Measurements from ENCODE around the gene PAGE4.

PAGE4 gene

DNA sequence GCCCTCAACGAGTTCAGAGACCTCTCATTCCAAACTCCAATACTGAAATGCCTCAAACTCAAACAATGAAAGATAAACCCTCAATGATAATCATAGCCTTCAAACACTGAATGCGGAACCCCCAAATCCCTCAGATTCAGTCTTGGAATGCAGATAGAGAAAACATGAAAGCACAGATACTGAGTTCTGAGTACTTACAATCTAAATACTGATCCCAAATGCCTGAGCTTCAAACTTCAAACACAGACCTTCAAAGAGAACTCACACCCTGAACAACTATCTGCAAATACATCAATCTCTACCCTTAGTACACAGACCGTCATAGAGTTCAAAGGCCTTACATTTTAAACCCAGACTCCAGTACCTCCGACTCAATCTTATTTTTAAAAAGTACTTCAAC is 16.9 kb upstream of the PAGE4 start:
- no peak for TF ChIP-seq CTCF (IDR thresholded peaks at IDR 0.05; ENCODE audit: low read depth, low read length, poor library complexity, severe bottlenecking)
- no peak for TF ChIP-seq EZH2phosphoT487 (IDR thresholded peaks at IDR 0.05; ENCODE audit: borderline replicate concordance, low read length)
- Histone ChIP-seq H3K9me2 (replicated peaks; ENCODE audit: control insufficient read depth, low read length) (no peaks in the 10 kb centered on the region), H3F3A (ENCODE audit: control insufficient read depth, insufficient read depth) (no peaks in the 10 kb centered on the region), H3K79me2 (ENCODE audit: control insufficient read depth, low read length) (no peaks in the 10 kb centered on the region), H3K27me3 (ENCODE audit: control insufficient read depth, low read length) (no peaks in the 10 kb centered on the region), H3K4me3 (ENCODE audit: low read length) (no peak overlapping the region), H4K20me1 (ENCODE audit: control insufficient read depth, insufficient read depth, low read depth, low read length) (no peaks in the 10 kb centered on the region), H3K36me3 (ENCODE audit: control insufficient read depth, low read length) (no peaks in the 10 kb centered on the region), H3K9me3 (ENCODE audit: control insufficient read depth, insufficient read depth, low read length) (no peaks in the 10 kb centered on the region), H3K4me2 (ENCODE audit: low read length) (no peak overlapping the region), H3K27ac (ENCODE audit: low read depth, low read length) (no peak overlapping the region), H3K4me1 (ENCODE audit: control insufficient read depth, low read length) (no peaks in the 10 kb centered on the region)

DNA sequence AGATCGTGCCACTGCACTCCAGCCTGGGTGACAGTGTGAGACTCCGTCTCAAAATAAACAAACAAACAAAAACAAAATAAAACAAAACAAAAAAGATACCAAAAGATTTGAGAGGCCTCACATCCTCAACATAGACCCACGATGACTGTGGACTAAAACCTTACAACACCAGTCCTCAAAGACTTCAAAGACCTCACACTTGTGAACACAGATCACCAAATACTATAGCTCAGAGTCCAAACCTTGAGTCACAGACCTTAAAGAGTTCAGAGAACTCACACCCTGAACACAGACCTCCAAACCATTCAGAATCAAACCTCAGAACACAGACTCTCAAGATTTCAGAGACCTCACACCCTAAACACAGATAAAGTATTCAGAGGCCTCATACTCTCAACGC is 12.7 kb upstream of the PAGE4 start:
- no peaks in the 10 kb centered on the region for H3K36me3 ChIP-seq (ENCODE audit: control insufficient read depth, low read length)
- no peak for TF ChIP-seq CTCF (IDR thresholded peaks at IDR 0.05; ENCODE audit: low read depth, low read length, poor library complexity, severe bottlenecking)
- TF ChIP-seq EZH2phosphoT487 (IDR thresholded peaks at IDR 0.05; ENCODE audit: borderline replicate concordance, low read length): no peak
- no peaks in the 10 kb centered on the region for H3K79me2 ChIP-seq (ENCODE audit: control insufficient read depth, low read length)
- H3K27me3 ChIP-seq (ENCODE audit: control insufficient read depth, low read length): no peaks in the 10 kb centered on the region
- no peaks in the 10 kb centered on the region for H3K9me3 ChIP-seq (ENCODE audit: control insufficient read depth, insufficient read depth, low read length)
- no peak overlapping the region for H3K27ac ChIP-seq (ENCODE audit: low read depth, low read length)
- H3F3A ChIP-seq (ENCODE audit: control insufficient read depth, insufficient read depth): no peaks in the 10 kb centered on the region
- H3K4me2 ChIP-seq (ENCODE audit: low read length): no peak overlapping the region
- no peaks in the 10 kb centered on the region for H3K4me1 ChIP-seq (ENCODE audit: control insufficient read depth, low read length)
- H4K20me1 ChIP-seq (ENCODE audit: control insufficient read depth, insufficient read depth, low read depth, low read length): no peaks in the 10 kb centered on the region
- H3K9me2 ChIP-seq (replicated peaks; ENCODE audit: control insufficient read depth, low read length): no peaks in the 10 kb centered on the region
- no peak overlapping the region for H3K4me3 ChIP-seq (ENCODE audit: low read length)

GRCh38 chrX:49838374-49838773 is 9.3 kb downstream of the PAGE4 start:
- no peak overlapping the region for H3K4me3 ChIP-seq (ENCODE audit: low read length)
- no peaks in the 10 kb centered on the region for H4K20me1 ChIP-seq (ENCODE audit: control insufficient read depth, insufficient read depth, low read depth, low read length)
- H3K36me3 ChIP-seq (ENCODE audit: control insufficient read depth, low read length): no peaks in the 10 kb centered on the region
- no peaks in the 10 kb centered on the region for H3K4me1 ChIP-seq (ENCODE audit: control insufficient read depth, low read length)
- TF ChIP-seq CTCF (IDR thresholded peaks at IDR 0.05; ENCODE audit: low read depth, low read length, poor library complexity, severe bottlenecking) (peak; percentile 53), EZH2phosphoT487 (IDR thresholded peaks at IDR 0.05; ENCODE audit: borderline replicate concordance, low read length) (no peak)
- no peaks in the 10 kb centered on the region for H3K9me3 ChIP-seq (ENCODE audit: control insufficient read depth, insufficient read depth, low read length)
- no peaks in the 10 kb centered on the region for H3K79me2 ChIP-seq (ENCODE audit: control insufficient read depth, low read length)
- H3K27ac ChIP-seq (ENCODE audit: low read depth, low read length): no peak overlapping the region
- no peaks in the 10 kb centered on the region; the same call in 1 of the 2 replicates for H3K27me3 ChIP-seq (ENCODE audit: control insufficient read depth, low read length)
- H3K9me2 ChIP-seq (replicated peaks; ENCODE audit: control insufficient read depth, low read length): no peaks in the 10 kb centered on the region
- no peaks in the 10 kb centered on the region for H3F3A ChIP-seq (ENCODE audit: control insufficient read depth, insufficient read depth)
- H3K4me2 ChIP-seq (ENCODE audit: low read length): no peak overlapping the region

GRCh38 chrX:49840679-49841078 is 11.6 kb downstream of the PAGE4 start:
- H3K4me2 ChIP-seq (ENCODE audit: low read length): no peak overlapping the region
- H3F3A ChIP-seq (ENCODE audit: control insufficient read depth, insufficient read depth): no peaks in the 10 kb centered on the region
- H3K36me3 ChIP-seq (ENCODE audit: control insufficient read depth, low read length): no peaks in the 10 kb centered on the region
- H3K79me2 ChIP-seq (ENCODE audit: control insufficient read depth, low read length): no peaks in the 10 kb centered on the region
- no peaks in the 10 kb centered on the region for H3K9me2 ChIP-seq (replicated peaks; ENCODE audit: control insufficient read depth, low read length)
- no peak for TF ChIP-seq CTCF (IDR thresholded peaks at IDR 0.05; ENCODE audit: low read depth, low read length, poor library complexity, severe bottlenecking)
- TF ChIP-seq EZH2phosphoT487 (IDR thresholded peaks at IDR 0.05; ENCODE audit: borderline replicate concordance, low read length): no peak
- H4K20me1 ChIP-seq (ENCODE audit: control insufficient read depth, insufficient read depth, low read depth, low read length): no peaks in the 10 kb centered on the region
- H3K27ac ChIP-seq (ENCODE audit: low read depth, low read length): no peak overlapping the region
- no peaks in the 10 kb centered on the region for H3K27me3 ChIP-seq (ENCODE audit: control insufficient read depth, low read length)
- no peaks in the 10 kb centered on the region for H3K9me3 ChIP-seq (ENCODE audit: control insufficient read depth, insufficient read depth, low read length)
- no peaks in the 10 kb centered on the region for H3K4me1 ChIP-seq (ENCODE audit: control insufficient read depth, low read length)
- H3K4me3 ChIP-seq (ENCODE audit: low read length): no peak overlapping the region

Data from DOHH2 (cell line).